PC-9 (cell line): ENCODE data around the gene STK10. TPM values are rescaled to one million over a fixed set of nuclear protein-coding genes. Genes with fewer than 3 reads are reported as not detected.

Experiments
- BruUV-seq: library from RNA; stranded (reverse); fragments of 400-500 nt; replicated peaks from 2 replicates; lab custom pipeline; 2021; lab: Mats Ljungman, UMichigan
- CTCF ChIA-PET: fragments of 300-600 bp; sonication (Branson Sonifier 250); formaldehyde crosslinking; loops from one replicate; lab custom pipeline; 2022; ENCODE audit warnings: antibody characterized with exemption; lab: Charles Lee
- POLR2A ChIA-PET: fragments of 300-600 bp; sonication (Branson Sonifier 250); formaldehyde crosslinking; loops from one replicate; lab custom pipeline; 2022; ENCODE audit warnings: antibody characterized with exemption; ENCODE audit not compliant: unreplicated experiment; lab: Charles Lee
- DNase-seq, 2 experiments: peaks; one replicate each; pipeline versions ENCODE4 v3.0.0 to v3.0.0-alpha.2; 2015 to 2022; ENCODE audit warnings: mixed read lengths in 1 of 2
- H2AFZ ChIP-seq: fragments of 200-600 bp; sonication (generic); 2 replicates; pipeline ENCODE4 v1.8.1; 2017; ENCODE audit warnings: antibody characterized with exemption
- H3F3A ChIP-seq: fragments of 200-600 bp; sonication (generic); 2 replicates; pipeline ENCODE4 v1.8.1; 2017; ENCODE audit warnings: antibody characterized with exemption, mild to moderate bottlenecking, low read depth; ENCODE audit not compliant: insufficient read depth
- H3K27ac ChIP-seq: fragments of 200-600 bp; sonication (generic); 2 replicates; pipeline ENCODE4 v1.6.1; 2016; ENCODE audit warnings: mixed run types
- H3K27me3 ChIP-seq: fragments of 200-600 bp; sonication (generic); 2 replicates; pipeline ENCODE4 v1.6.1; 2016; ENCODE audit warnings: low read depth, mixed run types; ENCODE audit not compliant: insufficient read depth
- H3K36me3 ChIP-seq: fragments of 200-600 bp; sonication (generic); 2 replicates; pipeline ENCODE4 v1.6.1; 2016; ENCODE audit warnings: low read depth, mixed run types
- H3K4me1 ChIP-seq: fragments of 200-600 bp; sonication (generic); replicated peaks from 2 replicates; pipeline ENCODE4 v1.6.1; 2016; ENCODE audit warnings: mixed run types; ENCODE audit not compliant: insufficient read depth
- H3K4me2 ChIP-seq: fragments of 200-600 bp; sonication (generic); 2 replicates; pipeline ENCODE4 v1.6.1; 2017; ENCODE audit warnings: mixed run types
- H3K4me3 ChIP-seq: fragments of 200-600 bp; sonication (generic); 2 replicates; pipeline ENCODE4 v1.6.1; 2016; ENCODE audit warnings: mixed run types
- H3K79me2 ChIP-seq: fragments of 200-600 bp; sonication (generic); 2 replicates; pipeline ENCODE4 v1.6.1; 2017; ENCODE audit warnings: low read depth, mixed run types
- H3K9me2 ChIP-seq: fragments of 200-600 bp; sonication (generic); 2 replicates; pipeline ENCODE4 v1.8.1; 2017; ENCODE audit warnings: mild to moderate bottlenecking; ENCODE audit not compliant: insufficient read depth
- H3K9me3 ChIP-seq: fragments of 200-600 bp; sonication (generic); 2 replicates; pipeline ENCODE4 v1.8.1; 2016; ENCODE audit warnings: low read depth; ENCODE audit not compliant: insufficient read depth
- H4K20me1 ChIP-seq: fragments of 200-600 bp; sonication (generic); 2 replicates; pipeline ENCODE4 v1.8.1; 2017; ENCODE audit not compliant: insufficient read depth
- EZH2 ChIP-seq: fragments of 200-600 bp; sonication (generic); IDR thresholded peaks from 2 replicates; pipeline ENCODE4 v1.8.0; 2017; ENCODE audit warnings: antibody characterized with exemption, low read depth
- intact Hi-C: fragments of 100-400 bp; cut with micrococcal nuclease; formaldehyde crosslinking; loops from one replicate; pipeline ENCODE4 v1.10.0; 2022; ENCODE audit not compliant: unreplicated experiment
- total RNA-seq: library from RNA; stranded (reverse); gene quantifications from 2 replicates; pipeline ENCODE4 v1.2.3, GENCODE V29; 2021
- TF ChIP-seq, protein P1 (sequence below): fragments of 200-600 bp; sonication (generic); conservative IDR thresholded peaks from 2 replicates; pipeline ENCODE4 v1.6.1; 2017; ENCODE audit warnings: mixed run types, antibody characterized with exemption, mild to moderate bottlenecking, moderate library complexity

The STK10 gene
- total RNA-seq, 1 experiment from 2014 or later = 31.5 TPM

- no peaks in the 10 kb centered on the region for H3K9me2 ChIP-seq
- H3F3A ChIP-seq = 0 out of 2 replicates have a peak, but pooled peaks cover 5% of the 10 kb centered on the region
- H3K4me1 ChIP-seq = no peaks in the 10 kb centered on the region
- H3K79me2 ChIP-seq = no peaks in the 10 kb centered on the region
- H3K36me3 ChIP-seq = no peaks in the 10 kb centered on the region
- ChIA-PET POLR2A (no interaction called here), CTCF (no interaction called here)
- TF ChIP-seq, protein P1, sequence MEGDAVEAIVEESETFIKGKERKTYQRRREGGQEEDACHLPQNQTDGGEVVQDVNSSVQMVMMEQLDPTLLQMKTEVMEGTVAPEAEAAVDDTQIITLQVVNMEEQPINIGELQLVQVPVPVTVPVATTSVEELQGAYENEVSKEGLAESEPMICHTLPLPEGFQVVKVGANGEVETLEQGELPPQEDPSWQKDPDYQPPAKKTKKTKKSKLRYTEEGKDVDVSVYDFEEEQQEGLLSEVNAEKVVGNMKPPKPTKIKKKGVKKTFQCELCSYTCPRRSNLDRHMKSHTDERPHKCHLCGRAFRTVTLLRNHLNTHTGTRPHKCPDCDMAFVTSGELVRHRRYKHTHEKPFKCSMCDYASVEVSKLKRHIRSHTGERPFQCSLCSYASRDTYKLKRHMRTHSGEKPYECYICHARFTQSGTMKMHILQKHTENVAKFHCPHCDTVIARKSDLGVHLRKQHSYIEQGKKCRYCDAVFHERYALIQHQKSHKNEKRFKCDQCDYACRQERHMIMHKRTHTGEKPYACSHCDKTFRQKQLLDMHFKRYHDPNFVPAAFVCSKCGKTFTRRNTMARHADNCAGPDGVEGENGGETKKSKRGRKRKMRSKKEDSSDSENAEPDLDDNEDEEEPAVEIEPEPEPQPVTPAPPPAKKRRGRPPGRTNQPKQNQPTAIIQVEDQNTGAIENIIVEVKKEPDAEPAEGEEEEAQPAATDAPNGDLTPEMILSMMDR = no peak
- no peak for TF ChIP-seq EZH2
- no peak overlapping the region for H3K4me3 ChIP-seq
- intact Hi-C loops = no loop called here
- no TSS peak for BruUV-seq
- no peak overlapping the region for H3K4me2 ChIP-seq
- H3K27ac ChIP-seq = no peak overlapping the region
- H4K20me1 ChIP-seq = peaks cover under 1% of the 10 kb centered on the region
- H3K27me3 ChIP-seq = no peaks in the 10 kb centered on the region
- no peaks in the 10 kb centered on the region for H3K9me3 ChIP-seq
- H2AFZ ChIP-seq = no peak overlapping the region
- no peak for DNase-seq
Measured at GRCh38 chr5:172075656-172076055, 112.4 kb downstream of the STK10 start.

GRCh38 chr5:172074896-172075295 is 113.1 kb downstream of the STK10 start:
- Histone ChIP-seq H2AFZ (no peak overlapping the region), H3K9me3 (no peaks in the 10 kb centered on the region), H3K36me3 (no peaks in the 10 kb centered on the region), H3K9me2 (no peaks in the 10 kb centered on the region), H3K4me1 (no peaks in the 10 kb centered on the region), H4K20me1 (peaks cover 4% of the 10 kb centered on the region; the same call in 1 of the 2 replicates), H3K79me2 (no peaks in the 10 kb centered on the region), H3K27ac (no peak overlapping the region), H3F3A (0 out of 2 replicates have a peak, but pooled peaks cover 5% of the 10 kb centered on the region), H3K27me3 (no peaks in the 10 kb centered on the region), H3K4me2 (no peak overlapping the region), H3K4me3 (no peak overlapping the region)
- ChIA-PET POLR2A (no interaction called here), CTCF (no interaction called here)
- TF ChIP-seq, protein P1 = no peak
- TF ChIP-seq EZH2 = no peak
- BruUV-seq = no TSS peak
- DNase-seq = no peak
- intact Hi-C loops = no loop called here

- no peaks in the 10 kb centered on the region for H3K4me1 ChIP-seq
- H3K36me3 ChIP-seq = no peaks in the 10 kb centered on the region
- H3K9me3 ChIP-seq = no peaks in the 10 kb centered on the region
- CTCF ChIA-PET = interaction anchor here (0.6 kb wide), 2 partner anchors 18 to 475 kb away, joined by 4 to 6 read pairs; no protein-coding TSS in a partner anchor
- intact Hi-C loops = no loop called here
- no peak overlapping the region for H3K4me2 ChIP-seq
- H3K79me2 ChIP-seq = no peaks in the 10 kb centered on the region
- DNase-seq = no peak
- no peaks in the 10 kb centered on the region for H3K9me2 ChIP-seq
- TF ChIP-seq, protein P1 = no peak
- TF ChIP-seq EZH2 = no peak
- no peaks in the 10 kb centered on the region for H3K27me3 ChIP-seq
- peaks cover 4% of the 10 kb centered on the region; the same call in 1 of the 2 replicates for H4K20me1 ChIP-seq
- H3F3A ChIP-seq = 0 out of 2 replicates have a peak, but pooled peaks cover 5% of the 10 kb centered on the region
- H3K4me3 ChIP-seq = no peak overlapping the region
- H3K27ac ChIP-seq = no peak overlapping the region
- H2AFZ ChIP-seq = no peak overlapping the region
- POLR2A ChIA-PET = no interaction called here
- BruUV-seq = no TSS peak
Measured at GRCh38 chr5:172071309-172071875, 116.6 kb downstream of the STK10 start.
